A549 (cell line): Measurements from ENCODE around the gene MEF2A. TPM values are rescaled to one million over a fixed set of nuclear protein-coding genes. Genes with fewer than 3 reads are reported as not detected.

ENCODE experiments used
- ATAC-seq, 2 experiments: fragments of 200-7000 bp in 1 of 2; fragments of >200 bp in 1 of 2; cut with Nextera tagmentation in 1 of 2; cut with Tn5 transposase in 1 of 2; 3 replicates each; pipeline versions ENCODE4 v1.8.0 to v1.9.1; 2018 to 2020; ENCODE audit warnings: mild to moderate bottlenecking in 1 of 2, moderate library complexity in 1 of 2
- CTCF ChIA-PET: fragments of 300-600 bp; sonication (Branson Sonifier 250); formaldehyde crosslinking; extraction: SDS; loops from one replicate; lab custom pipeline; 2021; ENCODE audit warnings: antibody characterized with exemption, inconsistent platforms; lab: Yijun Ruan, JAX
- POLR2A ChIA-PET: fragments of 350-600 bp; formaldehyde crosslinking; extraction: SDS; loops from one replicate; lab custom pipeline; 2021; ENCODE audit warnings: antibody characterized with exemption, inconsistent platforms; lab: Yijun Ruan, JAX
- DNase-seq, 2 experiments: peaks; one replicate each; pipeline versions ENCODE4 v3.0.0 to v3.0.0-alpha.2; 2011 to 2016; ENCODE audit warnings: low read depth in 1 of 2, low spot score in 1 of 2
- FAIRE-seq: peaks from 2 replicates; lab custom pipeline; 2011; peaks lifted over from hg19 to GRCh38; lab: Jason Lieb, UNC
- H3K27ac ChIP-seq, 2 experiments: fragments of >200 bp; sonication (Bioruptor Twin); formaldehyde crosslinking; 3 replicates each; pipeline ENCODE4 v1.5.1; 2016 to 2017
- H3K4me1 ChIP-seq: fragments of >200 bp; sonication (Bioruptor Twin); formaldehyde crosslinking; 3 replicates; pipeline ENCODE4 v1.6.1; 2016
- H3K4me2 ChIP-seq: fragments of >200 bp; sonication (Bioruptor Twin); formaldehyde crosslinking; 3 replicates; pipeline ENCODE4 v1.6.1; 2016
- H3K4me3 ChIP-seq: fragments of >200 bp; sonication (Bioruptor Twin); formaldehyde crosslinking; 3 replicates; pipeline ENCODE4 v1.5.1; 2016
- H3K9me3 ChIP-seq: fragments of >200 bp; sonication (Bioruptor Twin); formaldehyde crosslinking; 3 replicates; pipeline ENCODE4 v1.6.1; 2016
- BHLHE40 ChIP-seq: IDR thresholded peaks from 2 replicates; pipeline ENCODE4 v1.6.1; 2012; ENCODE audit warnings: low read depth, low read length, inconsistent platforms
- CHD2 ChIP-seq: fragments of 150-350 bp; IDR thresholded peaks from 2 replicates; pipeline ENCODE4 v1.6.1; 2014; ENCODE audit warnings: low read length; ENCODE audit not compliant: partially characterized antibody
- CHD4 ChIP-seq: fragments of 200-600 bp; sonication (generic); IDR thresholded peaks from 2 replicates; pipeline ENCODE4 v1.6.1; 2016; ENCODE audit warnings: antibody characterized with exemption, mild to moderate bottlenecking, borderline replicate concordance
- EHF ChIP-seq: fragments of 250-450 bp; sonication (Bioruptor Pico); IDR thresholded peaks from 2 replicates; pipeline ENCODE4 v1.5.0; 2020; ENCODE audit warnings: mild to moderate bottlenecking
- GATA3 ChIP-seq: IDR thresholded peaks from 2 replicates; pipeline ENCODE4 v1.6.1; 2012; ENCODE audit warnings: borderline replicate concordance
- HES2 ChIP-seq: fragments of >200 bp; sonication (Bioruptor Twin); formaldehyde crosslinking; IDR thresholded peaks from 2 replicates; pipeline ENCODE4 v1.6.1; 2016
- HOXB13 ChIP-seq: fragments of 250-450 bp; sonication (Bioruptor Pico); IDR thresholded peaks from 2 replicates; pipeline ENCODE4 v1.5.0; 2020; ENCODE audit warnings: low read depth, mild to moderate bottlenecking, moderate library complexity
- HOXB5 ChIP-seq: fragments of 250-450 bp; sonication (Bioruptor Pico); IDR thresholded peaks from 2 replicates; pipeline ENCODE4 v1.5.0; 2020; ENCODE audit warnings: mild to moderate bottlenecking, moderate library complexity
- JUN ChIP-seq, 2 experiments: fragments of >200 bp; sonication (Bioruptor Twin); formaldehyde crosslinking; IDR thresholded peaks; 2 replicates in 1 of 2; 3 replicates in 1 of 2; pipeline ENCODE4 v1.6.1; 2016 to 2017
- KDM5A ChIP-seq: fragments of 200-600 bp; sonication (generic); IDR thresholded peaks from 2 replicates; pipeline ENCODE4 v1.6.1; 2016; ENCODE audit warnings: antibody characterized with exemption, mild to moderate bottlenecking
- MAFK ChIP-seq: fragments of 450-650 bp; IDR thresholded peaks from 2 replicates; pipeline ENCODE4 v1.6.1; 2014; ENCODE audit not compliant: partially characterized antibody
- MYC ChIP-seq: IDR thresholded peaks from 2 replicates; pipeline ENCODE4 v1.6.1; 2012; ENCODE audit warnings: mild to moderate bottlenecking, inconsistent platforms, low read length, improper control_type of control experiment, borderline replicate concordance
- PHF8 ChIP-seq: fragments of 200-600 bp; sonication (generic); IDR thresholded peaks from 2 replicates; pipeline ENCODE4 v1.6.1; 2016; ENCODE audit warnings: low read depth, mild to moderate bottlenecking, antibody characterized with exemption, moderate library complexity, borderline replicate concordance
- POLR2A ChIP-seq: IDR thresholded peaks from 2 replicates; pipeline ENCODE4 v1.6.1; 2012; ENCODE audit warnings: mild to moderate bottlenecking, low read length
- POLR2AphosphoS2 ChIP-seq: conservative IDR thresholded peaks from 2 replicates; pipeline ENCODE4 v1.6.1; 2012; ENCODE audit warnings: low read length, improper control_type of control experiment, inconsistent platforms
- RCOR1 ChIP-seq: fragments of 150-350 bp; IDR thresholded peaks from 2 replicates; pipeline ENCODE4 v1.6.1; 2014; ENCODE audit warnings: antibody characterized with exemption, low read length, low read depth
- REST ChIP-seq: fragments of 200-600 bp; sonication (generic); IDR thresholded peaks from 2 replicates; pipeline ENCODE4 v1.6.1; 2016; ENCODE audit warnings: antibody characterized with exemption, mild to moderate bottlenecking, moderate library complexity
- TFCP2L1 ChIP-seq: fragments of 250-450 bp; sonication (Bioruptor Pico); IDR thresholded peaks from 2 replicates; pipeline ENCODE4 v1.5.0; 2021; ENCODE audit warnings: mild to moderate bottlenecking
- ZNF302 ChIP-seq: fragments of 250-450 bp; sonication (Bioruptor Pico); IDR thresholded peaks from 2 replicates; pipeline ENCODE4 v1.9.0; 2021; ENCODE audit warnings: inconsistent platforms, mild to moderate bottlenecking, moderate library complexity
- WGBS: methylation state at CpG from one replicate; pipeline ENCODE4 v1.1.6; 2017; ENCODE audit errors: missing lambda C conversion rate; 5-methylcytosine and 5-hydroxymethylcytosine counted together
- polyA plus RNA-seq, 4 experiments: library from polyadenylated mRNA; depleted of rRNA in 3 of 4; stranded (reverse); fragments of >200 nt; fragmentation: RNase III in 1 of 4; extraction: RNeasy Plus Mini Kit Qiagen cat#74134 plus additional on column Dnase treatment in 1 of 4; gene quantifications; 2 replicates in 3 of 4; 3 replicates in 1 of 4; pipeline ENCODE4 v1.2.3, GENCODE V29; 2011 to 2017
- TF ChIP-seq, protein P1 (sequence below): IDR thresholded peaks from 2 replicates; pipeline ENCODE4 v1.6.1; 2012
- TF ChIP-seq, protein P2 (sequence below): fragments of 250-450 bp; sonication (Bioruptor Pico); IDR thresholded peaks from 2 replicates; pipeline ENCODE4 v1.5.0; 2021; ENCODE audit warnings: mild to moderate bottlenecking, moderate library complexity, borderline replicate concordance
- TF ChIP-seq, protein P3 (sequence below): fragments of 250-450 bp; sonication (Bioruptor Pico); IDR thresholded peaks from 2 replicates; pipeline ENCODE4 v1.5.0; 2020; ENCODE audit warnings: low read depth, mild to moderate bottlenecking, moderate library complexity

The MEF2A gene
- polyA plus RNA-seq, 2 of the 4 experiments (the other 2 are of a cell fraction): 15.0 to 43.4 TPM

- H3K4me2 ChIP-seq: no peak overlapping the region
- H3K27ac ChIP-seq: no peak overlapping the region
- TF ChIP-seq POLR2AphosphoS2 (no peak), MAFK (peak; percentile 31), TFCP2L1 (CRISPR knock-in tag) (no peak), EHF (CRISPR knock-in tag) (no peak), MYC (no peak)
- TF ChIP-seq, protein P1, sequence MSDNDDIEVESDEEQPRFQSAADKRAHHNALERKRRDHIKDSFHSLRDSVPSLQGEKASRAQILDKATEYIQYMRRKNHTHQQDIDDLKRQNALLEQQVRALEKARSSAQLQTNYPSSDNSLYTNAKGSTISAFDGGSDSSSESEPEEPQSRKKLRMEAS: no peak
- H3K9me3 ChIP-seq: no peaks in the 10 kb centered on the region
- FAIRE-seq (no peak), DNase-seq (no peak), ATAC-seq (no peak)
- peaks cover 29% of the 10 kb centered on the region for H3K4me1 ChIP-seq
- 91% methylated on average over 2 of the region's 2 CpGs for WGBS
- H3K4me3 ChIP-seq: no peak overlapping the region
- POLR2A ChIA-PET: no interaction called here
- CTCF ChIA-PET: interaction anchor here (2.6 kb wide), 1 partner anchor 10 kb away, joined by 8 read pairs; no protein-coding TSS in a partner anchor
These were observed 50.3 kb downstream of the MEF2A start for GRCh38 chr15:99616129-99616528.

DNA sequence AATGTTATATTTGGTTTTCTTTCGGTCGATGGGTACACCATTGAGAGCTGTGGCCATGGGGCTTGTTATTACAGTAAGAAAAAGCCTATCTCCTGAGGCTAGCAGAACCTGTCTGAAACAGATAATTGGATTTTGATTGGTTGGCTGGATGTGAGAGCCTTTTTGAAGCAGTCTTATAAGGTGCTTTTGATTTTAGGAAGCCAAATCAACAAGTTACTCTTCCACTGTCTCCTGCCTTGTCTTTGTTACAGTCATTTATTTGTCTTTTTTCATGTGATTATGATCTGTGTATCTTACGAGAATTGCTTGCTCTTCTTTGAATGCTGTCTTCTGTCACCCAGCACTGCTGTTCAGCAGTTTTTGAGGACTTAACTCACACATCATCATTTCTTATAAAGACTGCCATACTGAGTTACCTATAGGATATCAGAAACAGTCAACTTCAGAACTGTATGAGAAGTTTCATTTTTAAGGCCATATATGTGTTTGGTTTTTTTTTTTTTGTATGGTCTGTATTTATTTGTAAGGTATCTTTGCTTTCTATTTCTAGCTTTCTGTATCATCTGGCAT lies 51.1 kb downstream of the MEF2A start:
- H3K4me2 ChIP-seq: no peak overlapping the region
- CTCF ChIA-PET: no interaction called here
- TF ChIP-seq, protein P2, sequence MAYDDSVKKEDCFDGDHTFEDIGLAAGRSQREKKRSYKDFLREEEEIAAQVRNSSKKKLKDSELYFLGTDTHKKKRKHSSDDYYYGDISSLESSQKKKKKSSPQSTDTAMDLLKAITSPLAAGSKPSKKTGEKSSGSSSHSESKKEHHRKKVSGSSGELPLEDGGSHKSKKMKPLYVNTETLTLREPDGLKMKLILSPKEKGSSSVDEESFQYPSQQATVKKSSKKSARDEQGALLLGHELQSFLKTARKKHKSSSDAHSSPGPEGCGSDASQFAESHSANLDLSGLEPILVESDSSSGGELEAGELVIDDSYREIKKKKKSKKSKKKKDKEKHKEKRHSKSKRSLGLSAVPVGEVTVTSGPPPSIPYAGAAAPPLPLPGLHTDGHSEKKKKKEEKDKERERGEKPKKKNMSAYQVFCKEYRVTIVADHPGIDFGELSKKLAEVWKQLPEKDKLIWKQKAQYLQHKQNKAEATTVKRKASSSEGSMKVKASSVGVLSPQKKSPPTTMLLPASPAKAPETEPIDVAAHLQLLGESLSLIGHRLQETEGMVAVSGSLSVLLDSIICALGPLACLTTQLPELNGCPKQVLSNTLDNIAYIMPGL (CRISPR knock-in tag): no peak
- no peak for TF ChIP-seq PHF8
- no peak for TF ChIP-seq HES2
- TF ChIP-seq CHD4: no peak
- TF ChIP-seq POLR2A: no peak
- no peak for TF ChIP-seq KDM5A
- no peak for TF ChIP-seq JUN (IDR thresholded peaks at IDR 0.05)
- TF ChIP-seq, protein P1: no peak
- TF ChIP-seq ZNF302 (CRISPR knock-in tag): no peak
- no peak for TF ChIP-seq RCOR1
- no peak for TF ChIP-seq BHLHE40
- TF ChIP-seq GATA3: no peak
- no peak for TF ChIP-seq REST
- TF ChIP-seq, protein P3, sequence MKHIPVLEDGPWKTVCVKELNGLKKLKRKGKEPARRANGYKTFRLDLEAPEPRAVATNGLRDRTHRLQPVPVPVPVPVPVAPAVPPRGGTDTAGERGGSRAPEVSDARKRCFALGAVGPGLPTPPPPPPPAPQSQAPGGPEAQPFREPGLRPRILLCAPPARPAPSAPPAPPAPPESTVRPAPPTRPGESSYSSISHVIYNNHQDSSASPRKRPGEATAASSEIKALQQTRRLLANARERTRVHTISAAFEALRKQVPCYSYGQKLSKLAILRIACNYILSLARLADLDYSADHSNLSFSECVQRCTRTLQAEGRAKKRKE (CRISPR knock-in tag): no peak
- TF ChIP-seq HOXB13: no peak
- no peak for TF ChIP-seq CHD2
- no peak for TF ChIP-seq HOXB5
- no peak overlapping the region for H3K27ac ChIP-seq
- WGBS: 92% methylated on average over 3 of the region's 3 CpGs
- DNase-seq: no peak
- no peak overlapping the region for H3K4me3 ChIP-seq
- peaks cover 32% of the 10 kb centered on the region for H3K4me1 ChIP-seq
- peak; percentile 32 for FAIRE-seq
- POLR2A ChIA-PET: no interaction called here
- no peak for ATAC-seq
- no peaks in the 10 kb centered on the region for H3K9me3 ChIP-seq
